GM12878 (cell line): ENCODE results near the gene GPRIN2.
"Not testable (repeated sequence)": the region's sequence is repeated elsewhere in the genome, so short reads cannot be mapped to it uniquely, and the experiment has no call there.

Source experiments
- CREM ChIP-seq: IDR thresholded peaks from 2 replicates; pipeline ENCODE4 v1.6.1; 2014; ENCODE audit warnings: antibody characterized with exemption, low read depth
- EP300 ChIP-seq, 2 experiments: fragments of 150-350 bp in 1 of 2; IDR thresholded peaks; 2 replicates each; pipeline ENCODE4 v1.6.1; 2011 to 2012; ENCODE audit warnings: low read depth in 2 of 2, low read length in 2 of 2, borderline replicate concordance in 1 of 2, improper control_type of control experiment in 1 of 2, inconsistent platforms in 1 of 2; ENCODE audit not compliant: control insufficient read depth in 1 of 2
- EZH2 ChIP-seq: IDR thresholded peaks from 2 replicates; pipeline ENCODE4 v1.6.1; 2012; ENCODE audit warnings: low read depth, mild to moderate bottlenecking, control low read depth, inconsistent platforms, low read length, borderline replicate concordance; ENCODE audit not compliant: control insufficient read depth
- KLF5 ChIP-seq: fragments of 450-650 bp; IDR thresholded peaks from 2 replicates; pipeline ENCODE4 v1.6.1; 2014; ENCODE audit warnings: mild to moderate bottlenecking; ENCODE audit not compliant: partially characterized antibody
- PAX8 ChIP-seq: fragments of 450-650 bp; IDR thresholded peaks from 2 replicates; pipeline ENCODE4 v1.6.1; 2017; ENCODE audit warnings: mild to moderate bottlenecking, moderate library complexity
- POLR2A ChIP-seq: IDR thresholded peaks from 2 replicates; pipeline ENCODE4 v1.6.1; 2011; ENCODE audit warnings: low read depth, mild to moderate bottlenecking, low read length
- RAD21 ChIP-seq: IDR thresholded peaks from 2 replicates; pipeline ENCODE4 v1.6.1; 2011; ENCODE audit warnings: mild to moderate bottlenecking, low read depth, low read length, moderate library complexity; ENCODE audit not compliant: insufficient read depth
- RELA ChIP-seq: fragments of 450-650 bp; IDR thresholded peaks from 2 replicates; pipeline ENCODE4 v1.8.0; 2014; ENCODE audit warnings: borderline replicate concordance; ENCODE audit not compliant: partially characterized antibody
- TCF12 ChIP-seq: IDR thresholded peaks from 2 replicates; pipeline ENCODE4 v1.6.1; 2011; ENCODE audit warnings: low read depth, mild to moderate bottlenecking, low read length
- TCF7 ChIP-seq: IDR thresholded peaks from 2 replicates; pipeline ENCODE4 v1.6.1; 2014; ENCODE audit warnings: antibody characterized with exemption, borderline replicate concordance
- YY1 ChIP-seq: IDR thresholded peaks from 2 replicates; pipeline ENCODE4 v1.6.1; 2011; ENCODE audit warnings: low read depth, mild to moderate bottlenecking, low read length
- ZNF24 ChIP-seq: fragments of 450-650 bp; IDR thresholded peaks from 2 replicates; pipeline ENCODE4 v1.6.1; 2017; ENCODE audit warnings: antibody characterized with exemption, mild to moderate bottlenecking
- TF ChIP-seq, protein P1 (sequence below), 3 experiments: IDR thresholded peaks in 2 of 3; conservative IDR thresholded peaks in 1 of 3; 2 replicates each; pipeline ENCODE4 v1.5.1; 2011; ENCODE audit warnings: low read depth in 3 of 3, low read length in 3 of 3, mild to moderate bottlenecking in 3 of 3, control low read depth in 2 of 3, moderate library complexity in 2 of 3, inconsistent platforms in 1 of 3, mixed read lengths in 1 of 3; ENCODE audit not compliant: control insufficient read depth in 2 of 3, insufficient read depth in 1 of 3; ENCODE audit errors: extremely low read depth in 1 of 3
- TF ChIP-seq, protein P2 (sequence below): IDR thresholded peaks from 2 replicates; pipeline ENCODE4 v1.6.1; 2012; ENCODE audit warnings: low read length, inconsistent platforms

GRCh38 chr10:46532256-46532655, 24.2 kb downstream of the GPRIN2 start:
- TF ChIP-seq CREM; EP300 (IDR thresholded peaks at IDR 0.05; ENCODE audit: borderline replicate concordance in 1 of 2, control insufficient read depth in 1 of 2, low read depth in 2 of 2, low read length in 2 of 2); POLR2A; EZH2; RELA; YY1; TCF7; TCF12; PAX8; ZNF24; KLF5; RAD21: not testable (repeated sequence)
- TF ChIP-seq, protein P1, sequence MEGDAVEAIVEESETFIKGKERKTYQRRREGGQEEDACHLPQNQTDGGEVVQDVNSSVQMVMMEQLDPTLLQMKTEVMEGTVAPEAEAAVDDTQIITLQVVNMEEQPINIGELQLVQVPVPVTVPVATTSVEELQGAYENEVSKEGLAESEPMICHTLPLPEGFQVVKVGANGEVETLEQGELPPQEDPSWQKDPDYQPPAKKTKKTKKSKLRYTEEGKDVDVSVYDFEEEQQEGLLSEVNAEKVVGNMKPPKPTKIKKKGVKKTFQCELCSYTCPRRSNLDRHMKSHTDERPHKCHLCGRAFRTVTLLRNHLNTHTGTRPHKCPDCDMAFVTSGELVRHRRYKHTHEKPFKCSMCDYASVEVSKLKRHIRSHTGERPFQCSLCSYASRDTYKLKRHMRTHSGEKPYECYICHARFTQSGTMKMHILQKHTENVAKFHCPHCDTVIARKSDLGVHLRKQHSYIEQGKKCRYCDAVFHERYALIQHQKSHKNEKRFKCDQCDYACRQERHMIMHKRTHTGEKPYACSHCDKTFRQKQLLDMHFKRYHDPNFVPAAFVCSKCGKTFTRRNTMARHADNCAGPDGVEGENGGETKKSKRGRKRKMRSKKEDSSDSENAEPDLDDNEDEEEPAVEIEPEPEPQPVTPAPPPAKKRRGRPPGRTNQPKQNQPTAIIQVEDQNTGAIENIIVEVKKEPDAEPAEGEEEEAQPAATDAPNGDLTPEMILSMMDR (IDR thresholded peaks at IDR 0.05 in 2 of 3, conservative IDR thresholded peaks at IDR 0.05 in 1 of 3; ENCODE audit: control insufficient read depth in 2 of 3, extremely low read depth in 1 of 3, insufficient read depth in 1 of 3, low read depth in 3 of 3, low read length in 3 of 3) = not testable (repeated sequence)
- TF ChIP-seq, protein P2, sequence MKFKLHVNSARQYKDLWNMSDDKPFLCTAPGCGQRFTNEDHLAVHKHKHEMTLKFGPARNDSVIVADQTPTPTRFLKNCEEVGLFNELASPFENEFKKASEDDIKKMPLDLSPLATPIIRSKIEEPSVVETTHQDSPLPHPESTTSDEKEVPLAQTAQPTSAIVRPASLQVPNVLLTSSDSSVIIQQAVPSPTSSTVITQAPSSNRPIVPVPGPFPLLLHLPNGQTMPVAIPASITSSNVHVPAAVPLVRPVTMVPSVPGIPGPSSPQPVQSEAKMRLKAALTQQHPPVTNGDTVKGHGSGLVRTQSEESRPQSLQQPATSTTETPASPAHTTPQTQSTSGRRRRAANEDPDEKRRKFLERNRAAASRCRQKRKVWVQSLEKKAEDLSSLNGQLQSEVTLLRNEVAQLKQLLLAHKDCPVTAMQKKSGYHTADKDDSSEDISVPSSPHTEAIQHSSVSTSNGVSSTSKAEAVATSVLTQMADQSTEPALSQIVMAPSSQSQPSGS = not testable (repeated sequence)
